AG09309 (cell line): Measurements from ENCODE around the gene MTX2.
"Not testable (repeated sequence)": the region's sequence is repeated elsewhere in the genome, so short reads cannot be mapped to it uniquely, and the experiment has no call there.

ENCODE experiments used
- DNase-seq: peaks from one replicate; pipeline ENCODE4 v3.0.0-alpha.2; 2010; ENCODE audit warnings: low read depth
- H3K4me3 ChIP-seq: 2 replicates; pipeline ENCODE4 v1.5.1; 2011; ENCODE audit warnings: mild to moderate bottlenecking, low read depth, low read length, moderate library complexity; ENCODE audit not compliant: control insufficient read depth
- TF ChIP-seq, protein P1 (sequence below): IDR thresholded peaks from 2 replicates; pipeline ENCODE4 v1.5.1; 2011; ENCODE audit warnings: mild to moderate bottlenecking, low read depth, low read length, inconsistent platforms; ENCODE audit not compliant: insufficient read depth, control insufficient read depth; ENCODE audit errors: missing control alignments

The MTX2 gene

DNA sequence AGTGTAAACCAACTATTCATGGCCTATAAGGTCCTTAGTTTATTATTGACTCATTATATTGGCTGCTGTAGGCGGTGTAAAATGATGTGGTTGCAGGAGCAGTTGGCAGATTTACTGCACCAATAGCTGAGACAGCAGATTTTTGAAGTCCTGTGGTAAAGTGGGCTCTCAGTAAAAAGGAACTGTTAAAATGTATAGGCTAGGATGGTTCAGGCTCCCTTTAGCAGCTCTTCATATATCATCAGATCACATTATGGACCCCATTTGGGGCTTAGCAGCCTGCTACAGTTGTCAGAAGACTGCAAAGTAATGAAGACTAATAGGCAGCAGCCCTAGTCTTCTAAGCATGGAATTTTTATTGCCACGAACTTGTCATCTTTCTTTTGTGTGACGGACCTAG lies 27.8 kb downstream of the MTX2 start:
- TF ChIP-seq, protein P1, sequence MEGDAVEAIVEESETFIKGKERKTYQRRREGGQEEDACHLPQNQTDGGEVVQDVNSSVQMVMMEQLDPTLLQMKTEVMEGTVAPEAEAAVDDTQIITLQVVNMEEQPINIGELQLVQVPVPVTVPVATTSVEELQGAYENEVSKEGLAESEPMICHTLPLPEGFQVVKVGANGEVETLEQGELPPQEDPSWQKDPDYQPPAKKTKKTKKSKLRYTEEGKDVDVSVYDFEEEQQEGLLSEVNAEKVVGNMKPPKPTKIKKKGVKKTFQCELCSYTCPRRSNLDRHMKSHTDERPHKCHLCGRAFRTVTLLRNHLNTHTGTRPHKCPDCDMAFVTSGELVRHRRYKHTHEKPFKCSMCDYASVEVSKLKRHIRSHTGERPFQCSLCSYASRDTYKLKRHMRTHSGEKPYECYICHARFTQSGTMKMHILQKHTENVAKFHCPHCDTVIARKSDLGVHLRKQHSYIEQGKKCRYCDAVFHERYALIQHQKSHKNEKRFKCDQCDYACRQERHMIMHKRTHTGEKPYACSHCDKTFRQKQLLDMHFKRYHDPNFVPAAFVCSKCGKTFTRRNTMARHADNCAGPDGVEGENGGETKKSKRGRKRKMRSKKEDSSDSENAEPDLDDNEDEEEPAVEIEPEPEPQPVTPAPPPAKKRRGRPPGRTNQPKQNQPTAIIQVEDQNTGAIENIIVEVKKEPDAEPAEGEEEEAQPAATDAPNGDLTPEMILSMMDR: no peak
- DNase-seq: no peak
- no peak overlapping the region for H3K4me3 ChIP-seq

DNA sequence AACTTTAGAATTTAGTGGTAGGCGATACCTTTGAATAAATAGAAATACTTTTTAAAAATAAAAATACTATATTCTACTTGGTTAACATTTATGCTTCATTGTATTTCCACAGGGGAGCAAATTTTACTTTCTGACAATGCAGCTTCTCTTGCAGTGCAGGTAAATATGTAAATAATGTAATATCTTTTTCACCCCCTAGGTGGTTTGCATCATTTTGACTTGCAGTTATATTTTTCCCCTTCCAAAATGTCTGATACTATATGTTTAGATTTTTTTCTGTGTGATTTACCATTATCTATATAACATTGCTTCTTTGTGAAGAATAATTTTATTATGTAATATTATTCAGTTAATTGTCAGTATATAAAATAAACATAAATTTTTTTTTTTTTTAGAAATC lies 28.5 kb downstream of the MTX2 start:
- DNase-seq: no peak
- TF ChIP-seq, protein P1: no peak
- H3K4me3 ChIP-seq: no peak overlapping the region

DNA sequence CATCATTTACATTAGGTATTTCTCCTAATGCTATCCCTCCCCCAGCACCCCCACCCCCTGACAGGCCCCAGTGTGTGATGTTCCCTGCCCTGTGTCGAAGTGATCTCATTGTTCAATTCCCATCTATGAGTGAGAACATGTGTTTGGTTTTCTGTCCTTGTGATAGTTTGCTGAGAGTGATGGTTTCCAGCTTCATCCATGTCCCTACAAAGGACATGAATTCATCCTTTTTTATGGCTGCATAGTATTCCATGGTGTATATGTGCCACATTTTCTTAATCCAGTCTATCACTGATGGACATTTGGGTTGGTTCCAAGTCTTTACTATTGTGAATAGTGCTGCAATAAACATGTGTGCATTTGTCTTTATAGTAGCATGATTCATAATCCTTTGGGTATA lies 36.8 kb downstream of the MTX2 start:
- DNase-seq, H3K4me3 ChIP-seq: not testable (repeated sequence)

DNA sequence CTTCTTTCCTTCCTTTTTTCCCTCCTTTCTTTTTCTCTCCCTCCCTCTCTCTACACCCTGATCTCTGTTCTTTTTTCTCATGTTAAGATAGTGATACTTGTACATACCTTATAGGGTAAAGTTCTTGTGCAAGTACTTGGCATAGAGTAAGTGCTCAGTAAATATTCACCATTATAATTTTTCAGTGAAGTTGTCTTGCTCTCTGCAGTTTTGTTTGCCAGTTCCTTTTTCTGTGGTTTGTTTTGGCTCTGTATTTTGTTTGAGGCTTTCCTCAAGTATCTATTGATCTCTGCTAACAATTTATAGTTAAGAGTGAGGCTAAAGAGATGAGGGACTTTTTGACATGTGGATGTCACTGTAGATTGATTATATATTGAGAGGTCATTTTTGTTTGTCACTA lies 48.0 kb downstream of the MTX2 start:
- TF ChIP-seq, protein P1: no peak
- no peak overlapping the region for H3K4me3 ChIP-seq
- no peak for DNase-seq

DNA sequence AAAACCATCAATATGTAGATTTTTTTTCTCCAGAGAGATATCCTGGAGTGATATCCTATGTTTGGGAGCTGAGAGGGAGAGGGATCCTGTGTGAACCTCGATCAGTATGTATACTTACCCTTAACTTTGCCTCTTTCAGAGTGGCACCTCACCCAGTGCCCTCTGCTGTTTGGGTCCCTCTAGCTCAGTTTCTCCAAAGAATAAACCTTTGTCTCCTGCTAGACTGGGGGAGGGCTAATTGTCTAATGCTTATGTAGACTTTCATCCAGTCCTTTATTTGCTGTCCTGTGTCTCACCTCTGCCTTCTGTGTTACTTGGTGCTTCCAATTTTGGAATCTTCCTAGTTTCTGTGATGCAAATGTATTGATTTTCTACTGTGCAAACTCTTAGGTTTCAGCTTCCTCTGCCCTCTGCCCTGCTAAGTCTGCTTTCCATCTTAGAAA lies 48.4 kb downstream of the MTX2 start:
- H3K4me3 ChIP-seq: no peak overlapping the region
- TF ChIP-seq, protein P1: no peak
- no peak for DNase-seq

DNA sequence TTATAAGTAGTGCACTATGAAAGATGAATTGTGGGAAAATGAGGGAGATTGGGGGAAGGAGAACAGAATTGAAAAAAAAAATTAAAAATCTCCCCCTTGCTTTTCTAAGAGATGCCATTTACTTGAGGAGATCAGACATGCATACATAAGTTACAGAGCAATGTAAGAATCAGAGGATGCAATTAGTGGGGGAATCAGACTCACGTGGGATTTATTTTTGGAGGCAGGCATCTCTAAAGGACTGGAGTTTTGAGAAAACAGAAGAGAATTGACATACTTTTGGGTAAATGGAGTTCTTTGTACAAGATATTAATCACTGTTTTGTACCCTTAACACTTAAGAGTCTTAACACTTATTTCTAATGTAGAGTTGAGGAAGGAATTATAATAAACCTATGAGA lies 52.7 kb downstream of the MTX2 start:
- no peak for DNase-seq
- TF ChIP-seq, protein P1: no peak
- H3K4me3 ChIP-seq: no peak overlapping the region

DNA sequence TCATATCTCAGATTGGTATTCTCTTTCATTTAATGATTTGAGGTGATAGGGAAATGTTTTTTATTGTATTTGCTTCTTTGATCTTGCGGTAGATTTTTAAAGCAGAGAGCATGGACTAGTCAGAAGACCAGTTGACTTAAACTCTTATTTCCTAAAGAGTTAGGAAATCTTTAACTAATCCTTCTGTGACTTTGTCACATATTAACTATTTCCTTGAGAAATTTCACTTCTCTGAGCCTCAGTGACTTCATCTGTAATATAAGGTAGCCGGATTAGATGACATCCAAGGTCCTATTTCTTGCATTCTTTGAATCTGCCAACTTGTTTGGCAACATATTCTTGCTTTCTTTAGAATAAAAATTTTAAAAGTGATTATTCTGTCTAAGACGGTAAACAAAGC lies 55.6 kb downstream of the MTX2 start:
- TF ChIP-seq, protein P1: no peak
- DNase-seq: no peak
- no peak overlapping the region for H3K4me3 ChIP-seq
